SK-N-SH treated with all-trans-retinoic acid at 6 μM for 48 hours (cell line): ENCODE results near the gene PAPPA.

Experiments used
- ATAC-seq: fragments of 200-7000 bp; cut with Tn5 transposase; 3 replicates; pipeline ENCODE4 v1.9.1; 2020; ENCODE audit warnings: mild to moderate bottlenecking, moderate library complexity
- ARNTL ChIP-seq: fragments of 450-650 bp; formaldehyde crosslinking; IDR thresholded peaks from 2 replicates; pipeline ENCODE4 v1.5.0; 2020; ENCODE audit warnings: low read depth, mild to moderate bottlenecking, moderate library complexity, borderline replicate concordance
- BACH2 ChIP-seq: fragments of 250-450 bp; sonication (Bioruptor Pico); IDR thresholded peaks from 2 replicates; pipeline ENCODE4 v1.9.0; 2021; ENCODE audit warnings: mild to moderate bottlenecking, borderline replicate concordance
- CSDC2 ChIP-seq: fragments of 250-450 bp; sonication (Bioruptor Pico); IDR thresholded peaks from 2 replicates; pipeline ENCODE4 v1.5.0; 2020; ENCODE audit warnings: mild to moderate bottlenecking, moderate library complexity
- CSRNP3 ChIP-seq: fragments of 250-450 bp; sonication (Bioruptor Pico); IDR thresholded peaks from 2 replicates; pipeline ENCODE4 v1.5.1; 2021; ENCODE audit warnings: mild to moderate bottlenecking, moderate library complexity
- ESRRG ChIP-seq: fragments of 250-450 bp; sonication (Bioruptor Pico); IDR thresholded peaks from 2 replicates; pipeline ENCODE4 v1.6.1; 2021; ENCODE audit warnings: mild to moderate bottlenecking
- GLIS3 ChIP-seq: fragments of 250-450 bp; sonication (Bioruptor Pico); IDR thresholded peaks from 2 replicates; pipeline ENCODE4 v1.5.0; 2020; ENCODE audit warnings: mild to moderate bottlenecking, moderate library complexity
- ISL1 ChIP-seq: fragments of 250-450 bp; sonication (Bioruptor Pico); IDR thresholded peaks from 2 replicates; pipeline ENCODE4 v2.1.2; 2022; ENCODE audit warnings: mild to moderate bottlenecking, moderate library complexity
- PATZ1 ChIP-seq: fragments of 250-450 bp; sonication (Bioruptor Pico); IDR thresholded peaks from 2 replicates; pipeline ENCODE4 v1.8.0; 2020; ENCODE audit warnings: mild to moderate bottlenecking, moderate library complexity, borderline replicate concordance
- POU6F1 ChIP-seq: fragments of 250-450 bp; sonication (Bioruptor Pico); IDR thresholded peaks from 2 replicates; pipeline ENCODE4 v1.8.0; 2021; ENCODE audit warnings: low read depth, mild to moderate bottlenecking, moderate library complexity, borderline replicate concordance
- PPARA ChIP-seq: fragments of 250-450 bp; sonication (Bioruptor Pico); IDR thresholded peaks from 2 replicates; pipeline ENCODE4 v1.5.0; 2020; ENCODE audit warnings: mild to moderate bottlenecking, borderline replicate concordance
- RARB ChIP-seq: fragments of 250-450 bp; sonication (Bioruptor Pico); IDR thresholded peaks from 2 replicates; pipeline ENCODE4 v1.8.0; 2021; ENCODE audit warnings: mild to moderate bottlenecking, moderate library complexity
- SNAI2 ChIP-seq: fragments of 250-450 bp; sonication (Bioruptor Pico); IDR thresholded peaks from 2 replicates; pipeline ENCODE4 v1.5.0; 2020; ENCODE audit warnings: mild to moderate bottlenecking, moderate library complexity
- TCF4 ChIP-seq: fragments of 250-450 bp; sonication (Bioruptor Pico); IDR thresholded peaks from 2 replicates; pipeline ENCODE4 v1.8.0; 2021; ENCODE audit warnings: mild to moderate bottlenecking, moderate library complexity, borderline replicate concordance
- TOX ChIP-seq: fragments of 250-450 bp; sonication (Bioruptor Pico); IDR thresholded peaks from 2 replicates; pipeline ENCODE4 v1.8.0; 2021; ENCODE audit warnings: mild to moderate bottlenecking, moderate library complexity, borderline replicate concordance
- TSHZ2 ChIP-seq: fragments of 250-450 bp; sonication (Bioruptor Pico); IDR thresholded peaks from 2 replicates; pipeline ENCODE4 v1.5.0; 2020; ENCODE audit warnings: mild to moderate bottlenecking, moderate library complexity
- ZC3H10 ChIP-seq: fragments of 250-450 bp; sonication (Bioruptor Pico); IDR thresholded peaks from 2 replicates; pipeline ENCODE4 v1.5.1; 2021; ENCODE audit warnings: mild to moderate bottlenecking, moderate library complexity
- ZFP30 ChIP-seq: fragments of 450-650 bp; formaldehyde crosslinking; IDR thresholded peaks from 2 replicates; pipeline ENCODE4 v1.5.0; 2022; ENCODE audit warnings: mild to moderate bottlenecking, moderate library complexity
- ZNF565 ChIP-seq: fragments of 450-650 bp; formaldehyde crosslinking; conservative IDR thresholded peaks from 2 replicates; pipeline ENCODE4 v1.5.0; 2020; ENCODE audit warnings: low read depth, mild to moderate bottlenecking, moderate library complexity
- ZNF70 ChIP-seq: fragments of 450-650 bp; formaldehyde crosslinking; IDR thresholded peaks from 2 replicates; pipeline ENCODE4 v1.5.0; 2020; ENCODE audit warnings: mild to moderate bottlenecking, moderate library complexity
- ZNF8 ChIP-seq: fragments of 450-650 bp; formaldehyde crosslinking; IDR thresholded peaks from 2 replicates; pipeline ENCODE4 v1.5.0; 2020; ENCODE audit warnings: mild to moderate bottlenecking, moderate library complexity
- TF ChIP-seq, protein P1 (sequence below): fragments of 250-450 bp; sonication (Bioruptor Pico); IDR thresholded peaks from 2 replicates; pipeline ENCODE4 v1.5.1; 2020; ENCODE audit warnings: low read depth, mild to moderate bottlenecking, moderate library complexity

PAPPA gene

DNA sequence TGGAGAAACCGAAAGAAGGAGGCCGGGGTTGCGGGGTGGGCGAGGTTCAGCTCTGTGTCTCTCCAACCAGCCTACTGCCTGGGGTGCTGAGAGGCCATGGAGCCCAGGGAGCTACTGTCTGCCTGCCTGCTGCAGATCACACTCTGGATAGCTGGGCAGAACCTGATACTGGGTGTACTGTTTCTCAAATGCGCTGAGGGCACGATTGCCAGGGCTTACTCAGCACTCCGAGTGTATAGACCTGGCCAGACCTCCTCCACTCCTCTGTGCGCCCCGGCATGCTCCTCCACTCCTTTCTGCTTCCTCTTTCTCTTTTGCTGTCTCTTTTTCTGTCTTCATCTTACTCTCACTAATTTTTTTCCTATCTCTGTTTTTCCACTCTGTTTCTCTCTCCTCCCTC is 215.1 kb downstream of the PAPPA start:
- TF ChIP-seq RARB (CRISPR knock-in tag) (no peak), CSDC2 (no peak), TOX (CRISPR knock-in tag) (no peak), ESRRG (CRISPR knock-in tag) (no peak), ZNF8 (CRISPR knock-in tag) (no peak), PATZ1 (CRISPR knock-in tag) (no peak), ISL1 (CRISPR knock-in tag) (no peak), ZNF565 (CRISPR knock-in tag) (no peak), POU6F1 (CRISPR knock-in tag) (no peak), ZNF70 (CRISPR knock-in tag) (no peak), BACH2 (no peak), TSHZ2 (no peak), ZFP30 (no peak), SNAI2 (no peak)
- TF ChIP-seq, protein P1, sequence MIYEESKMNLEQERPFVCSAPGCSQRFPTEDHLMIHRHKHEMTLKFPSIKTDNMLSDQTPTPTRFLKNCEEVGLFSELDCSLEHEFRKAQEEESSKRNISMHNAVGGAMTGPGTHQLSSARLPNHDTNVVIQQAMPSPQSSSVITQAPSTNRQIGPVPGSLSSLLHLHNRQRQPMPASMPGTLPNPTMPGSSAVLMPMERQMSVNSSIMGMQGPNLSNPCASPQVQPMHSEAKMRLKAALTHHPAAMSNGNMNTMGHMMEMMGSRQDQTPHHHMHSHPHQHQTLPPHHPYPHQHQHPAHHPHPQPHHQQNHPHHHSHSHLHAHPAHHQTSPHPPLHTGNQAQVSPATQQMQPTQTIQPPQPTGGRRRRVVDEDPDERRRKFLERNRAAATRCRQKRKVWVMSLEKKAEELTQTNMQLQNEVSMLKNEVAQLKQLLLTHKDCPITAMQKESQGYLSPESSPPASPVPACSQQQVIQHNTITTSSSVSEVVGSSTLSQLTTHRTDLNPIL (CRISPR knock-in tag), result no peak
- no peak for ATAC-seq

DNA sequence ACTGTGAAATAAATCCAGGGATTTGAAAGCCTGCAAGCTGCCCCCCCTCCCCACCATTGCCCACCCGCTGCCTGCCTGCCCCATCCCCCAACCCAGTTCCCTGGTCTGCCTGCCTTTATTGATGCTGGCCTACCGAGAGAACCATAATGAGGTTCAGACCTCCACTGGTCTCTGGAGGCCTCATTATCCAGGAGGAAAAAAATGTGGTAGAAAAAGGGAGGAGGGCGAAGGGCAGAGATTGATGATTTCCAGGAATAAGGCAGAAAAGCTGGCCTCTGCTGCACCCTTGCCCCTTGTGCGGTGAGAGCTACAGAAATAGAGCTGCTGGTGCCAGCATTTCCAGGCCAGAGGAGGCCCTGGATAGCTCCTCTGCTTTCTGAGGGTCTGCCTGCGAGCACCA is 216.1 kb downstream of the PAPPA start:
- no peak for ATAC-seq

More for the DNA sequence above, 216.1 kb downstream of the PAPPA start:
- TF ChIP-seq RARB (CRISPR knock-in tag) (no peak), PPARA (no peak), TOX (CRISPR knock-in tag) (no peak), CSDC2 (no peak), ZFP30 (no peak), TSHZ2 (no peak), ISL1 (CRISPR knock-in tag) (no peak), ZNF70 (CRISPR knock-in tag) (no peak), ESRRG (CRISPR knock-in tag) (no peak), GLIS3 (no peak), ARNTL (no peak), TCF4 (CRISPR knock-in tag) (no peak), ZNF8 (CRISPR knock-in tag) (no peak), CSRNP3 (CRISPR knock-in tag) (no peak), POU6F1 (CRISPR knock-in tag) (no peak), ZC3H10 (CRISPR knock-in tag) (no peak)
